ENCODE measurements around the gene UBL4B. TPM values are rescaled to one million over a fixed set of nuclear protein-coding genes. Genes with fewer than 3 reads are reported as not detected.
A peak's percentile ranks its signal among the peaks of the same experiment; 100 is the strongest.

UBL4B gene
- total RNA-seq, 6 experiments from 2014 or later, result not detected

DNA sequence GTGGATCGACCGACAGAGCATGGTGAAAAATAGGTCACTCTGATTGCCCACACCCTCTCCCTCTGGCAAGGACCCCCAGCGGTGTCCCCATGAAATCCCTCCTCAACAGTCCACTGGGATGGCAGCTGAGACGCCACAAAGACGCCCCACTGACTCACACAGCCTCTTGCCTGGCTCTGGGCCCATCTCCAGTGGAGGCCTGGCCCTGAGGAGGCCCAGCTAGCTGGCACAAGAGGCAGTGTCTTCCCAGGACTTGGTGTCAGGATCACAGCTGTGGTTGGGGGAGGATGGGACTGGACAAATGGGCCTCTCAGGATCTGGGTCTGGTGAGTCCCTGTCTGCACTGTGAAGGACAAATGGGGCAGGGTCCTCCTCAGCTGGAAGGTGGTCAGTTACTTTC is 46.4 kb upstream of the UBL4B start:
- no peak for TF ChIP-seq POLR2A (IDR thresholded peaks at IDR 0.05)
- TF ChIP-seq, protein P1, sequence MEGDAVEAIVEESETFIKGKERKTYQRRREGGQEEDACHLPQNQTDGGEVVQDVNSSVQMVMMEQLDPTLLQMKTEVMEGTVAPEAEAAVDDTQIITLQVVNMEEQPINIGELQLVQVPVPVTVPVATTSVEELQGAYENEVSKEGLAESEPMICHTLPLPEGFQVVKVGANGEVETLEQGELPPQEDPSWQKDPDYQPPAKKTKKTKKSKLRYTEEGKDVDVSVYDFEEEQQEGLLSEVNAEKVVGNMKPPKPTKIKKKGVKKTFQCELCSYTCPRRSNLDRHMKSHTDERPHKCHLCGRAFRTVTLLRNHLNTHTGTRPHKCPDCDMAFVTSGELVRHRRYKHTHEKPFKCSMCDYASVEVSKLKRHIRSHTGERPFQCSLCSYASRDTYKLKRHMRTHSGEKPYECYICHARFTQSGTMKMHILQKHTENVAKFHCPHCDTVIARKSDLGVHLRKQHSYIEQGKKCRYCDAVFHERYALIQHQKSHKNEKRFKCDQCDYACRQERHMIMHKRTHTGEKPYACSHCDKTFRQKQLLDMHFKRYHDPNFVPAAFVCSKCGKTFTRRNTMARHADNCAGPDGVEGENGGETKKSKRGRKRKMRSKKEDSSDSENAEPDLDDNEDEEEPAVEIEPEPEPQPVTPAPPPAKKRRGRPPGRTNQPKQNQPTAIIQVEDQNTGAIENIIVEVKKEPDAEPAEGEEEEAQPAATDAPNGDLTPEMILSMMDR (IDR thresholded peaks at IDR 0.05), result no peak
- Histone ChIP-seq H3K36me3 (no peaks in the 10 kb centered on the region), H3K4me3 (no peak overlapping the region), H3K27me3 (peaks cover 23 to 36% of the 10 kb centered on the region in 2 donors), H3K4me1 (peaks cover 0 to 8% (median 0%) of the 10 kb centered on the region in 4 donors), H3K9me3 (no peaks in the 10 kb centered on the region), H3K27ac (no peak overlapping the region)
- WGBS (ENCODE audit: insufficient coverage, low coverage, low lambda C conversion rate, missing lambda C conversion rate), result no CpG with 5 or more reads among the region's 5 CpGs
- intact Hi-C loops (cut with DNase I), result no loop called here
- ATAC-seq (no peak), DNase-seq (no peak)

DNA sequence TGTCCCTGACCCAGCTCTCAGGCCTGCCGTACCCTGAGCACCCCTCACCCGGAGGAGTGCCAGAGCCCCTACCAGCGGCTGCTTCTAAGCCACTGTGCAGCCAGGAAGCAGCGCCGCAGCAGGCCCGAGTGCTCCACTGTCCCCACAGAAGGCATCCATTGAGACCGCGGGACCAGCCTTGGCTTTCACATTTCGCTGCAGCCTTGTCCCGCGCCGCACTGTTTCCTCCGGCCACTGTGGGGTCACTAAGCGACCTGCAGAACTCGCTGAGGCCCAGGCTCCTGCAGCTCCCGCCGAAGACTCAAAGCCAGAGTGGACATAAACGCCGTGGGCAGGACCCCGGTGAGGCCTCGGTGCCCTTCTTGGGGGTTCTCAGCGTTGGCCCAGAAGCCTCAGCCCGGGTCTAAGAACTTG is 44.8 kb upstream of the UBL4B start:
- Histone ChIP-seq H3K36me3 (no peaks in the 10 kb centered on the region), H3K27ac (no peak overlapping the region), H3K27me3 (peaks cover 23 to 40% of the 10 kb centered on the region in 2 donors), H3K9me3 (no peaks in the 10 kb centered on the region), H3K4me1 (peaks cover 0 to 8% (median 0%) of the 10 kb centered on the region in 4 donors), H3K4me3 (no peak overlapping the region)
- WGBS (ENCODE audit: insufficient coverage, low coverage, low lambda C conversion rate, missing lambda C conversion rate), result 23% methylated on average over 4 of the region's 23 CpGs
- intact Hi-C loops (cut with DNase I), result no loop called here
- DNase-seq (no peak), ATAC-seq (no peak)
- TF ChIP-seq, protein P1 (IDR thresholded peaks at IDR 0.05), result no peak
- no peak for TF ChIP-seq POLR2A (IDR thresholded peaks at IDR 0.05)

DNA sequence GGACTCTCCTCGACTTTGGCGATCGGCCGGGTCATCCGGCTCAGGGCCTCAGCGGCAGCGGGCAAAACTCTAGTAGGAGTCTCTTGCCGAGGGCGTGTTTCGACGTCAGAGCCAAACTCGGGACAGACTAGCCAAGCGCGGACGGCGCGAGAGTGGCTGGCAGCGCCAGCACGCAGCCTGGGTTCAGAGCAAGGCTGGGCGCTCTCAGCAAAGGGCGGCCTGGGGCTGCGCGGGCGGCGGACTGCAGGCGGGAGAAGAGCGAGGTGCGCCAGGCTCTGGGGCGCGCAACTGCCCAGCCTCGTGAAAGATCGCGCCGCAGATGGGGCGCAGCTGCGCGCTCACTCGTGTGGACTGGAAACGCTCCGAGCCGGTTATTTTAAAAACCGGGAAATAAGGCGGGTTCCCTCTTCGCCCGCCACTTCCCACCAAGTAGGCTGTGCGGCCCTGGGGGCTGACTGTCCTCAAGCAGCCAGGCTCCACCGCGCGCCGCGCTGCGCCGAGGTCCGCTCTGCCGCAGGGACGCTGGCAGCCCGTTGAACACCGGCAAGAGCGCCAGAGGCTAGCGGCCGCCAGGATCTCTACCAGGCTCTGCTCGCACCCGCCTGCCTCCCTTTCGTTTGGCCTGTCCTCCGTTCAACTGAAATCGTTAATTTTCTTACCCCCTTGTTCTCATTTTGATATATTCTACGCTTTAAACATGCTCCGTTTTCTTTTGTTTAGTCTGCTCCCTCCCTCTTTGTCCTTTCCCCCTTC is 44.2 kb upstream of the UBL4B start:
- peaks cover 0 to 8% (median 0%) of the 10 kb centered on the region in 4 donors for H3K4me1 ChIP-seq
- H3K27me3 ChIP-seq, result peaks cover 23 to 40% of the 10 kb centered on the region in 2 donors
- no peaks in the 10 kb centered on the region for H3K9me3 ChIP-seq
- H3K27ac ChIP-seq, result no peak overlapping the region
- 0% methylated on average over 8 of the region's 68 CpGs for WGBS (ENCODE audit: insufficient coverage, low coverage, low lambda C conversion rate, missing lambda C conversion rate)
- ATAC-seq (no peak), DNase-seq (no peak)
- no peaks in the 10 kb centered on the region for H3K36me3 ChIP-seq
- H3K4me3 ChIP-seq, result no peak overlapping the region
- intact Hi-C loops (cut with DNase I), result no loop called here
- TF ChIP-seq, protein P1 (IDR thresholded peaks at IDR 0.05), result no peak
- no peak for TF ChIP-seq POLR2A (IDR thresholded peaks at IDR 0.05)

DNA sequence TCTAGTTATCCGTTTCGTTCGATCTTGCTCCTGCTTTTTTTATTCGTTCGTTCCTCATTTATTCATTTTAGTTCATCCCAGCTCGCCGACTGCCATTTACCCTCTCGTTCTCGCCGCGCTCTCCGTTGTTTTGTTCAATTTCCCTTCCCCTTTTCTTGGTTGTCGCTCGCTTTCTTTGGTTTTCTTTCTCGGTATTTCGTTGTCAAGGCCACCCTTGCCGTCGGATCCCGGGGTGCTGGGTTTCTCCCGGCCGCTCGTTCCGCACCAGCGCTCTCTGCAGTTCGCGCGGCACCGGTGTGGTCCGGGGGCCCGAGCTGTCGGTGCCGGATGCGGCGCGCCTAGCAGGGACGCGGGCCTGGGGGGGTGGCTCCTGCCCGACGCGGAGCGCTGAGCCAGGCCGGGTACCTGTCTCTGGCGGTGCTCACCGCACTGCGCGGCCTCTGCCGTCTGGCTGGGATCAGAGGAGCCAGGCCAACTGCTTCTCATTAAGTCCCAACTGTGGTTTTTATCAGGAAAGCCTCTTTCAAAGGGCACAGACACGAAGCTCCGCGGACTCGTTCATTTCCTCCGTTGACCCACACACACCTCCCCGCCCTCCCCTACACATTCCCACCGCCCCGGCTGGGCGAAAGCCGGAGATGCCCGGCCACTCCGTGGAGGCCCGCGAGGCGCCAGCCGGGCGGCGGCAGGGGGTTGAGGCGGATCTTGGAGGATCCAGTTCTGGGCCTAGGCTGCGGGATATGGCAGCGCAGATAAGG is 43.4 kb upstream of the UBL4B start:
- 7% methylated on average over 32 of the region's 68 CpGs for WGBS (ENCODE audit: insufficient coverage, low coverage, low lambda C conversion rate, missing lambda C conversion rate)
- peaks cover 23 to 40% of the 10 kb centered on the region in 2 donors for H3K27me3 ChIP-seq
- H3K4me1 ChIP-seq, result peaks cover 0 to 8% (median 0%) of the 10 kb centered on the region in 4 donors
- no peak overlapping the region for H3K4me3 ChIP-seq
- H3K9me3 ChIP-seq, result no peaks in the 10 kb centered on the region
- no peaks in the 10 kb centered on the region for H3K36me3 ChIP-seq
- ATAC-seq (peak in 1 of 4 donors; percentile 7), DNase-seq (no peak)
- H3K27ac ChIP-seq, result no peak overlapping the region
- intact Hi-C loops (cut with DNase I), result no loop called here
- TF ChIP-seq POLR2A (IDR thresholded peaks at IDR 0.05), result no peak
- TF ChIP-seq, protein P1 (IDR thresholded peaks at IDR 0.05), result no peak

All from right lobe of liver (tissue), 6 donors.